Measurements from ENCODE around the gene LGALS9. TPM values are rescaled to one million over a fixed set of nuclear protein-coding genes. Genes with fewer than 3 reads are reported as not detected.

Gene LGALS9
- total RNA-seq, 1 donor from 2014 or later: 4.5 TPM

DNA sequence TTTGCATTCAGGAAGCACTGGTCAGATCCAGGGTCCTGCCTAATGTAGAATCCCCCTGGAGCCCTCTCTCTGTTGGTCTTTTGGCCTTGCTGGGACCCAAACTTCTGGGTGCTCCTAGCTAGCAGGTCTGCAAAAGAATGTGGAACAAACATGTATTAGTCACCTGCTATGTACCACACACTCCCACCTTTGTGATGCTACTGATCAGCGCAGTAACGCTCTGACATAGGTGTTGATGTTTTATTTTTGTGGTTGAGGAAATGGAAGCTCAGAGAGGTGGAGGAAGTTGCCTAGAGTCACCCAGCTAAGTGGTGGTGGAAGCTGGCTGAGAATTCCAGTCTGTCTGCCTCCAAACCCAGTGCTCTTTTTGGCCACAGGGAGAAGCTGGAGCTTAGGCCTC, 35.8 kb upstream of the LGALS9 start:
- Mint-ChIP-seq H3K9me3 (ENCODE audit: unreplicated experiment) (no peaks in the 10 kb centered on the region), H3K27me3 (ENCODE audit: unreplicated experiment) (no peaks in the 10 kb centered on the region), H3K4me3 (ENCODE audit: unreplicated experiment) (no peak overlapping the region), H3K36me3 (ENCODE audit: unreplicated experiment) (peaks cover 19% of the 10 kb centered on the region), H3K27ac (ENCODE audit: unreplicated experiment) (no peak overlapping the region), H3K4me1 (ENCODE audit: unreplicated experiment) (peaks cover 2% of the 10 kb centered on the region)
- TF ChIP-seq, protein P1, sequence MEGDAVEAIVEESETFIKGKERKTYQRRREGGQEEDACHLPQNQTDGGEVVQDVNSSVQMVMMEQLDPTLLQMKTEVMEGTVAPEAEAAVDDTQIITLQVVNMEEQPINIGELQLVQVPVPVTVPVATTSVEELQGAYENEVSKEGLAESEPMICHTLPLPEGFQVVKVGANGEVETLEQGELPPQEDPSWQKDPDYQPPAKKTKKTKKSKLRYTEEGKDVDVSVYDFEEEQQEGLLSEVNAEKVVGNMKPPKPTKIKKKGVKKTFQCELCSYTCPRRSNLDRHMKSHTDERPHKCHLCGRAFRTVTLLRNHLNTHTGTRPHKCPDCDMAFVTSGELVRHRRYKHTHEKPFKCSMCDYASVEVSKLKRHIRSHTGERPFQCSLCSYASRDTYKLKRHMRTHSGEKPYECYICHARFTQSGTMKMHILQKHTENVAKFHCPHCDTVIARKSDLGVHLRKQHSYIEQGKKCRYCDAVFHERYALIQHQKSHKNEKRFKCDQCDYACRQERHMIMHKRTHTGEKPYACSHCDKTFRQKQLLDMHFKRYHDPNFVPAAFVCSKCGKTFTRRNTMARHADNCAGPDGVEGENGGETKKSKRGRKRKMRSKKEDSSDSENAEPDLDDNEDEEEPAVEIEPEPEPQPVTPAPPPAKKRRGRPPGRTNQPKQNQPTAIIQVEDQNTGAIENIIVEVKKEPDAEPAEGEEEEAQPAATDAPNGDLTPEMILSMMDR (IDR thresholded peaks at IDR 0.05): no peak
- no peak for DNase-seq (ENCODE audit: extremely low spot score, unreplicated experiment)

DNA sequence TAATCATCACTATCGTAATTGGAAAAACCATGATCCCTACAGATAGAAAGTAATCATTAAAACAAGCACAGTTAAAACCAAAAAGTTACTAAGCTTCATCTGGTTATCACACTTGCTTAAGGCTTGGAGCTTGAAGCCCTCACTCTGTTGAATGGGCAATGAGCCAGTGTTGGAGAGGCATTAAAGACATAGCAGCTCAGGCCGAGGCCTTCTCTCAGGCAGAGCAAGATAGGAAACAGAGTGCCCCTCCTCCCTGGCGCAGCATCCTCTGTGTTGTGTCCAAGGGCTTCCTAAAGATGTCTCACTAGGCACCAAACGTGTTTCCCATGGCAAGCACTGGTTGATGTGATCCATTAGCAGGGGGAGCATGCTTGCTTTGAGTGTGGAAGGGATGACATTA, 34.9 kb upstream of the LGALS9 start:
- peaks cover 2% of the 10 kb centered on the region for H3K4me1 Mint-ChIP-seq (ENCODE audit: unreplicated experiment)
- TF ChIP-seq, protein P1 (IDR thresholded peaks at IDR 0.05): no peak
- no peak overlapping the region for H3K4me3 Mint-ChIP-seq (ENCODE audit: unreplicated experiment)
- no peak overlapping the region for H3K27ac Mint-ChIP-seq (ENCODE audit: unreplicated experiment)
- H3K27me3 Mint-ChIP-seq (ENCODE audit: unreplicated experiment): no peaks in the 10 kb centered on the region
- no peak for DNase-seq (ENCODE audit: extremely low spot score, unreplicated experiment)
- H3K36me3 Mint-ChIP-seq (ENCODE audit: unreplicated experiment): peaks cover 19% of the 10 kb centered on the region
- H3K9me3 Mint-ChIP-seq (ENCODE audit: unreplicated experiment): no peaks in the 10 kb centered on the region

DNA sequence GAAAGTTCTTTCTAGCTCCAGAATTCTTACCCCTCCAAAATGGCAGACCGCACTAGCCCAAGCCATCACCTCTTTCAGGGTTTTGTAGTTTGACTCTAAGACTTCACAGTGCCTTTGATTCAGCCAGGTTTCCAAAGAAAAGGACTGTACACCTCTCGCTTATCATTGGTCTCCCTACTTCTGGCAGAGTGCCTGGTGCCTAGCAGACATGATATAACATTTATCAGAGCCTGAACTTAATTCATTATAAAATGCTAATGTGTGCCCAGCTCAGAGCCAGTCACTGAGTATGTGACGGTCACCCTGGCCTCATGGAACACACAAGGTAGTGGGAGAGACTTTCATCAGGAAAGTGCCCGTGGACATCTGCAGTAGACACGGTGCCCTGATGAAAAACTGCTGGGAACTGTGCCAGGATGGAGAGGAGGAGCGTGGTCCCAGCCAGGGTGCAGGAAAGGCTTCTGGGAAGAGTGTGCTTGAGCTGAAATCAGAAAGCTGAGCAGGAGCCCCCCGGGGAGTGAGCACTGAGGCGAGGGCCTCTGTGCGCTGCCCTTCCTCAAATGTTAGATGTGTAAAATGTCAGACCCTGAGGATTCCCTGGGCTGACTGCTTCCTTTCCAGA, 34.3 kb upstream of the LGALS9 start:
- TF ChIP-seq, protein P1 (IDR thresholded peaks at IDR 0.05): no peak
- H3K4me3 Mint-ChIP-seq (ENCODE audit: unreplicated experiment): no peak overlapping the region
- no peaks in the 10 kb centered on the region for H3K9me3 Mint-ChIP-seq (ENCODE audit: unreplicated experiment)
- H3K4me1 Mint-ChIP-seq (ENCODE audit: unreplicated experiment): peaks cover 2% of the 10 kb centered on the region
- no peak overlapping the region for H3K27ac Mint-ChIP-seq (ENCODE audit: unreplicated experiment)
- no peaks in the 10 kb centered on the region for H3K27me3 Mint-ChIP-seq (ENCODE audit: unreplicated experiment)
- no peak for DNase-seq (ENCODE audit: extremely low spot score, unreplicated experiment)
- H3K36me3 Mint-ChIP-seq (ENCODE audit: unreplicated experiment): peaks cover 25% of the 10 kb centered on the region

DNA sequence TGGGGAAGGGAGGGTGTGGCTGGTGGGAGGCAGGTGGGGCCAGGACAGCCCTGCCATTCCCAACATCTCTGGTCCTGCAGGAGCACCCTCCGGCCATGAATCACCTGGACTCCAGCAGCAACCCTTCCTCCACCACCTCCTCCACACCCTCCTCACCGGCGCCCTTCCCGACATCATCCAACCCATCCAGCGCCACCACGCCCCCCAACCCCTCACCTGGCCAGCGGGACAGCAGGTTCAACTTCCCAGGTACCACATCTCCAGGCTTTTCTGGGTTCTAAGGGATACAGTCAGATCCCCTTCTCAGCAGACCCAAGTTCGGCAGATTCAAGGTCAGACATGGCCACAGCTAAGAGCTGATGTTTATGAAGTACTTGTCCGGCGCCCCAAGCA, 33.8 kb upstream of the LGALS9 start:
- H3K36me3 Mint-ChIP-seq (ENCODE audit: unreplicated experiment): peaks cover 25% of the 10 kb centered on the region
- TF ChIP-seq, protein P1 (IDR thresholded peaks at IDR 0.05): no peak
- H3K4me3 Mint-ChIP-seq (ENCODE audit: unreplicated experiment): no peak overlapping the region
- H3K27ac Mint-ChIP-seq (ENCODE audit: unreplicated experiment): no peak overlapping the region
- H3K27me3 Mint-ChIP-seq (ENCODE audit: unreplicated experiment): no peaks in the 10 kb centered on the region
- H3K4me1 Mint-ChIP-seq (ENCODE audit: unreplicated experiment): peaks cover 2% of the 10 kb centered on the region
- DNase-seq (ENCODE audit: extremely low spot score, unreplicated experiment): no peak
- H3K9me3 Mint-ChIP-seq (ENCODE audit: unreplicated experiment): no peaks in the 10 kb centered on the region

DNA sequence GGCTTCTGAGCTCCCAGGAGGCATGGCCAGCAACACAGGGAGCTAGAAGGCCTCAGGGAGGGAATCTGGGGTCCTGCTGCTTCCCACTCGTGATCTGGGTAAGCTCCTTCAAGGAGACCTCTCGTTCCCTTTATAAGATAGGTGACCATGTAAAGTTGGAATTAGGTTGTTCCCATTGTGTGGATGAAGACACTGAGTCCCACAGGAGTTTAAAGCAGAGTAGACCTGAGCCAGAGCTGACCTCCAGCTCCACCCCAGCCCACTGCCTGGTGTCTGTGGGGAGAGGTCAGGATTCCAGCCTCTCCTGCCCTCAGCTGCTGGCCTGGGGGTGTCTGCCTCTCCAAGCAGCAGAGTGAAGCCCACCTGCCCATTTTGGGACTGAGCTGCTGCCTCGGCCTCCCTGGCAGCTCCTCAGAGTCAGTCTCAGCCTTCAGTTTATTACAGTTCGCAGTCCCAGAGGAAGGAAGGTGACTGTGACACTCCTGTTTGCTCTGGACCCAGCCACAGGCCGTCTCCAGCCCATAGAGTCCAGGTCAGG, 33.1 kb upstream of the LGALS9 start:
- no peaks in the 10 kb centered on the region for H3K27me3 Mint-ChIP-seq (ENCODE audit: unreplicated experiment)
- H3K9me3 Mint-ChIP-seq (ENCODE audit: unreplicated experiment): no peaks in the 10 kb centered on the region
- TF ChIP-seq, protein P1 (IDR thresholded peaks at IDR 0.05): no peak
- H3K36me3 Mint-ChIP-seq (ENCODE audit: unreplicated experiment): peaks cover 18% of the 10 kb centered on the region
- DNase-seq (ENCODE audit: extremely low spot score, unreplicated experiment): no peak
- no peak overlapping the region for H3K4me3 Mint-ChIP-seq (ENCODE audit: unreplicated experiment)
- peaks cover 2% of the 10 kb centered on the region for H3K4me1 Mint-ChIP-seq (ENCODE audit: unreplicated experiment)
- no peak overlapping the region for H3K27ac Mint-ChIP-seq (ENCODE audit: unreplicated experiment)

Data from osteocyte (in vitro differentiated cells).